Umbilical cord (tissue), 2 donors: ENCODE results near the gene A3GALT2. TPM values are rescaled to one million over a fixed set of nuclear protein-coding genes. Genes with fewer than 3 reads are reported as not detected.

ENCODE experiments used
- DNase-seq: peaks from one replicate; pipeline ENCODE4 v3.0.0-alpha.2; 2015; ENCODE audit warnings: low spot score
- total RNA-seq: library from RNA; depleted of rRNA; stranded (reverse); fragments of >200 nt; gene quantifications from one replicate; pipeline ENCODE4 v1.2.3, GENCODE V29; 2014; ENCODE audit warnings: low replicate concordance; ENCODE audit not compliant: insufficient read depth

A3GALT2 gene
- total RNA-seq, 1 donor from 2014 or later: not detected

GRCh38 chr1:33272509-33272908, 48.4 kb downstream of the A3GALT2 start:
- DNase-seq: no peak

GRCh38 chr1:33271666-33272505, 49.0 kb downstream of the A3GALT2 start:
- DNase-seq: no peak

- no peak for DNase-seq
These were observed 50.0 kb downstream of the A3GALT2 start for GRCh38 chr1:33270808-33271465.

GRCh38 chr1:33270379-33270778, 50.5 kb downstream of the A3GALT2 start:
- DNase-seq: no peak

- DNase-seq: no peak
These were observed 51.3 kb downstream of the A3GALT2 start for GRCh38 chr1:33269621-33270020.

GRCh38 chr1:33268927-33269610, 51.8 kb downstream of the A3GALT2 start:
- DNase-seq: no peak

- DNase-seq: no peak
These were observed 52.4 kb downstream of the A3GALT2 start for GRCh38 chr1:33268457-33268856.

GRCh38 chr1:33267468-33268205, 53.3 kb downstream of the A3GALT2 start:
- DNase-seq: no peak

GRCh38 chr1:33266766-33267165, 54.1 kb downstream of the A3GALT2 start:
- no peak for DNase-seq

GRCh38 chr1:33265780-33266605, 54.9 kb downstream of the A3GALT2 start:
- no peak for DNase-seq

- DNase-seq: no peak
These were observed 56.9 kb downstream of the A3GALT2 start for GRCh38 chr1:33263890-33264504.

GRCh38 chr1:33261344-33261743, 59.6 kb downstream of the A3GALT2 start:
- DNase-seq: no peak

GRCh38 chr1:33260439-33260838, 60.5 kb downstream of the A3GALT2 start:
- no peak for DNase-seq

- no peak for DNase-seq
These were observed 61.0 kb downstream of the A3GALT2 start for GRCh38 chr1:33259879-33260278.

- no peak for DNase-seq
These were observed 62.1 kb downstream of the A3GALT2 start for GRCh38 chr1:33258788-33259274.

GRCh38 chr1:33257772-33258712, 62.9 kb downstream of the A3GALT2 start:
- no peak for DNase-seq

- DNase-seq: no peak
These were observed 63.6 kb downstream of the A3GALT2 start for GRCh38 chr1:33257207-33257771.
